GM18526 (cell line): ENCODE measurements around the gene HES1.

Source experiments
- POLR2A ChIP-seq: IDR thresholded peaks from 3 replicates; pipeline ENCODE4 v1.6.1; 2011; ENCODE audit not compliant: insufficient read length; ENCODE audit errors: extremely low read depth

HES1 gene, protein sequence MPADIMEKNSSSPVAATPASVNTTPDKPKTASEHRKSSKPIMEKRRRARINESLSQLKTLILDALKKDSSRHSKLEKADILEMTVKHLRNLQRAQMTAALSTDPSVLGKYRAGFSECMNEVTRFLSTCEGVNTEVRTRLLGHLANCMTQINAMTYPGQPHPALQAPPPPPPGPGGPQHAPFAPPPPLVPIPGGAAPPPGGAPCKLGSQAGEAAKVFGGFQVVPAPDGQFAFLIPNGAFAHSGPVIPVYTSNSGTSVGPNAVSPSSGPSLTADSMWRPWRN

DNA sequence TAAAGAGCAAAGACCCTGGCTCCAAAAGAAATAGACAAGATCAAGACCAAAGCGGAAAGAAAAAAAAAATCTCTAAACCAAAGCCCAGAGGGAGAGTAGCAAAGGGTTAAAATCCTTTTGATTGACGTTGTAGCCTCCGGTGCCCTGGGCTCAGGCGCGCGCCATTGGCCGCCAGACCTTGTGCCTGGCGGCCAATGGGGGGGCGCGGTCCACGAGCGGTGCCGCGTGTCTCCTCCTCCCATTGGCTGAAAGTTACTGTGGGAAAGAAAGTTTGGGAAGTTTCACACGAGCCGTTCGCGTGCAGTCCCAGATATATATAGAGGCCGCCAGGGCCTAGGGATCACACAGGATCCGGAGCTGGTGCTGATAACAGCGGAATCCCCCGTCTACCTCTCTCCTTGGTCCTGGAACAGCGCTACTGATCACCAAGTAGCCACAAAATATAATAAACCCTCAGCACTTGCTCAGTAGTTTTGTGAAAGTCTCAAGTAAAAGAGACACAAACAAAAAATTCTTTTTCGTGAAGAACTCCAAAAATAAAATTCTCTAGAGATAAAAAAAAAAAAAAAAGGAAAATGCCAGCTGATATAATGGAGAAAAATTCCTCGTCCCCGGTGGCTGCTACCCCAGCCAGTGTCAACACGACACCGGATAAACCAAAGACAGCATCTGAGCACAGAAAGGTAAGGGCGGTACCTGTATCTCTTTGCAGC, at the start of gene HES1:
Gene HES1, plus strand, starts transcription at position 343 of the 713 bp plus-strand sequence. Its CDS starts 233 bp downstream, at position 576.
- TF ChIP-seq POLR2A, result peak; percentile 53

DNA sequence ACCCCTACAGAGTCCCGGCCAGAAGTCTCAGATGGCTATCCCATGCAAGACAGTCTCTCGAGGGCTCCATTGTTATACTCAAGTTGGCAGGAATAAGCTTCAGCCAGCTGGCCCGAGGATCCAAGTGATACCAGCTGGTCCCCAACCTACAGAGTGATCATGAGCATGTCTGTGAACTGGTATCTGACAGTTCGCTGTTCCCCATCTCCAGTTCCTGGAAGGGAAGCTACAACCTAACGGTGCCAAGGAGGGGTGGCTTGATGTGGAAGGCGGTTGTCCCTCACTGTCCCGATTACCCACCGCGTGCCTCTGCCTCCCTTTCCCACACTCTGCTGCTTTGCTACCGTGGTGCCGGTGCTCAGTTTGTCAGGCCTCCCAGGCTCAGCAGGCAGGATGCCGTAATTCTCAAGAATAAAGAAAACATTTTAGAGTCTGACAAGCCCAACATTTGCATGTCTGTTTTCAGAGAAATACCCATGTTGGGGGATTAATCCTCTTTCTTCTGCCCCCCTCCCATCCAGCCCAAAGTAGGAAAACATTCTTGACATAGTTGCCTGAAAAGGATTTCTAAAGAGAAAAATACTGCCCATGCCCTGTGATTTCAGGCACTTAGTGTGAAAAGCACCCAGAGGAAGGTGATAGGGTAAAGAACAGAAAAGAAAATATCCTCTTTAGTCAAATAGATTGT, 49.4 kb upstream of the HES1 start:
- no peak for TF ChIP-seq POLR2A

GRCh38 chr3:194087280-194087679, 48.7 kb upstream of the HES1 start:
- TF ChIP-seq POLR2A, result no peak

DNA sequence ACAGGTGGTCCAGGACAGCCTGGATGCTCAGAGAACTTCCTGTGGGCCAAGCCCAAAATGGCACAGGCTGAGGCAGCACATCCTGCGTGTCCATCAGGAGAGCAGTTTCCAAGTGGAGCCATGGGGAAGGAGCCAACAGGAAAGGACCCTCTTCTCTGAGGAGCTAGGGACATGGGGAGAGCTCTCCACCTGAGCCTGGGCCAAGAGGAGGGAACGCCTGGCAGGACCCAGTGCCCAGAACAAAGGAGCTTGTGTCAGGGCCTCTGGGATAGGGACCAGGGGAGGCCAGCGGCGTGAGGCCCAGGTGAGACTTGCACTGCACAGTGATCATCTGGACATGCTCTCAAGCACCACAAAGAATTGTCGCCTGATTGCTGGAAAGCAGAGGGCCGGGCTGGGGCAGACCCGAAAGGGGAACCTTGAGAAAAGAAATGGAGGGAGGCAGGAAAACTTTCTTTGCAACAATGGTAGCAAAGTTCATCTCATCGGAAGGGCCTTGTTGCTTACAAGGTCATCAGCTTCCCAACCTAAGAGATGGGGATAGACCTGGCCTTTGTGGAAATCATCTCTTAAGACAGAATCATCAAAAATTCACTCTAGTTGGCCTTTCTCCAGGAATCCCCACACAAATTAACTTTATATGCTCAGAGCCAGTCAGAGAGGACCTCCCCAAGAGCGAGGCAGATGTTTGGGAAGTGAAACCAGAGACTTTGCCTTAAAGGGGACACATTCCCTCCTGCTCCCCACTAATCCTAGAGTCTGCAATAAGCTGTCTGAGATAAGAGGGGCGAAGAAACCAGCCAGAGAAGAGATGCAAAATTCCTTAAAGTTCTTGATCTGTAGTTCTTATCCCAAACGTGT, 47.7 kb upstream of the HES1 start:
- no peak for TF ChIP-seq POLR2A

- TF ChIP-seq POLR2A, result no peak
These were observed 46.4 kb upstream of the HES1 start for GRCh38 chr3:194089357-194090177.

DNA sequence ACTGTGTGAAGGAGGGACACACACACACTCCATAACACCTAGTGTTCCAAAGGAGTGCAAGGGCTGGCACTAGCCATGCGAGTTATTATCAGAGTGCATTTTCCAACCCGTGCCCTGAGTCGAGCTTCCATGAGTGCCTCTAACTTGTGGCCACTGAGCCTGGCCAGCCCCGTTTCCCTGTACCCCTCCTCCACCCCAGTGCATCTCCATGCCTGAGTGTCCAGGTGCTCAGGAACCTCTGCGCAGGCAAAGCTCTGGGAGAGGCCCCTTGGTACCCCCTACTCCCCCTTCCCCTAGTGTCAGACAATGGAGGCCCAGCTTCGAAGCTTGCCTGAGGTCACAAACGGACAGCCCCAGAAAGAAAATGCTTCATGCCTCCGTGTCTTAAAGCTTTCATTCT, 45.2 kb upstream of the HES1 start:
- TF ChIP-seq POLR2A, result no peak

- no peak for TF ChIP-seq POLR2A
These were observed 44.8 kb upstream of the HES1 start for GRCh38 chr3:194091141-194091540.

GRCh38 chr3:194092881-194093301, 43.1 kb upstream of the HES1 start:
- no peak for TF ChIP-seq POLR2A

DNA sequence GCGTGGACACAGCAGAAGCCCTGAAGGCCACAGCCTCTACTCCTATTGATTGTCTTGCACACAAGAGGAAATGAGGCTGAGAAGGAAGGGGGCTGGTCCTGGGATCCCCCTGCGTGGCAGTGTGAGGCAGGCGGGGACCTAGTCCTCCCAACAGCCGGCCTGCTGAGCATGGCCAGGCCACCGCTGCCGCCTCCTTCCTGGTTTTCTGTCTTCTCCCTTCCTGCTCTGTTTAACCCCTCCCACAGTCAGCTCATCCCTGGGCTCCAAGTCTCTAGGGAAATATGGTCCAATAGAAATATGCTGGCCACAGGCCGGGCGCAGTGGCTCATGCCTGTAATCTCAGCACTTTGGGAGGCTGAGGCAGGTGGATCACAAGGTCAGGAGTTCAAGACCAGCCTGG, 42.1 kb upstream of the HES1 start:
- TF ChIP-seq POLR2A, result no peak

- no peak for TF ChIP-seq POLR2A
These were observed 40.5 kb upstream of the HES1 start for GRCh38 chr3:194095464-194095863.

DNA sequence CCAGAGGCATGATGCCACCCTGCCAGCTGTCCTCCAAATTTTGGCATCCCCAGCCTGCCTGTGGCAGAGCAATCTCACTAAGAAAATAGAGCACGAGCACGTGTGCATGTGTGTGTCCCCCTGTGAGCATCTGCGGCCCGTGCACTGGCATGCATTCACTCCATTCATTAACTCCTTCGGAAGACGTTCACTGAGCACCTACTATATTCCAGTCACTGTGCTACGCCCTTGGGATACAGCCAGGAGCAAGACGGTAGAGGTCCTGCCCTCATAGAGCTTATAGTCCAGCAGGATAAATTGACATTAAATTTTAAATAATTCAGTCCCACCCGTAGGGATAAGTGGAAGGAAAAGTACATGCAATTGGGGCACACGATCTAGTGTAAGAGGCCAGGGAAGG, 40.0 kb upstream of the HES1 start:
- no peak for TF ChIP-seq POLR2A

- no peak for TF ChIP-seq POLR2A
These were observed 38.6 kb upstream of the HES1 start for GRCh38 chr3:194097141-194097882.

GRCh38 chr3:194098081-194098842, 37.7 kb upstream of the HES1 start:
- no peak for TF ChIP-seq POLR2A
